ENCODE results near the gene MBLAC1.

Gene MBLAC1, protein sequence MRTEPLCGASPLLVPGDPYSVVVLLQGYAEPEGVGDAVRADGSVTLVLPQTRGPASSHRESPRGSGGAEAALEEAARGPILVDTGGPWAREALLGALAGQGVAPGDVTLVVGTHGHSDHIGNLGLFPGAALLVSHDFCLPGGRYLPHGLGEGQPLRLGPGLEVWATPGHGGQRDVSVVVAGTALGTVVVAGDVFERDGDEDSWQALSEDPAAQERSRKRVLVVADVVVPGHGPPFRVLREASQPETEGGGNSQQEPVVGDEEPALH

GRCh38 chr7:100126931-100127865, at the start of gene MBLAC1:
Gene MBLAC1 (plus strand): TSS chr7:100126967. CDS start chr7:100127396, 429 bp downstream.
- Mint-ChIP-seq H3K4me3 (peak within 1 kb of the TSS; percentile 100), H3K27ac (peak within 1 kb of the TSS; percentile 100), H3K9me3 (no peaks in the 10 kb centered on the region), H3K27me3 (ENCODE audit: low read depth) (no peaks in the 10 kb centered on the region), H3K4me1 (ENCODE audit: low read depth) (peaks cover 17% of the 10 kb centered on the region), H3K36me3 (ENCODE audit: low read depth) (peaks cover 11% of the 10 kb centered on the region)
- peak; percentile 85 for DNase-seq (ENCODE audit: low spot score)

GRCh38 chr7:100077205-100077604, 49.6 kb upstream of the MBLAC1 start:
- H3K4me1 Mint-ChIP-seq (ENCODE audit: low read depth), result peaks cover 25% of the 10 kb centered on the region
- no peak overlapping the region for H3K4me3 Mint-ChIP-seq
- peaks cover 70% of the 10 kb centered on the region for H3K36me3 Mint-ChIP-seq (ENCODE audit: low read depth)
- no peak for DNase-seq (ENCODE audit: low spot score)
- H3K9me3 Mint-ChIP-seq, result peaks cover 22% of the 10 kb centered on the region
- no peaks in the 10 kb centered on the region for H3K27me3 Mint-ChIP-seq (ENCODE audit: low read depth)
- no peak overlapping the region for H3K27ac Mint-ChIP-seq

GRCh38 chr7:100079024-100079560, 47.7 kb upstream of the MBLAC1 start:
- H3K4me3 Mint-ChIP-seq, result peak overlapping the region; percentile 34
- H3K9me3 Mint-ChIP-seq, result peaks cover 15% of the 10 kb centered on the region
- H3K27me3 Mint-ChIP-seq (ENCODE audit: low read depth), result no peaks in the 10 kb centered on the region
- peaks cover 33% of the 10 kb centered on the region for H3K4me1 Mint-ChIP-seq (ENCODE audit: low read depth)
- peaks cover 53% of the 10 kb centered on the region for H3K36me3 Mint-ChIP-seq (ENCODE audit: low read depth)
- DNase-seq (ENCODE audit: low spot score), result no peak
- no peak overlapping the region for H3K27ac Mint-ChIP-seq

DNA sequence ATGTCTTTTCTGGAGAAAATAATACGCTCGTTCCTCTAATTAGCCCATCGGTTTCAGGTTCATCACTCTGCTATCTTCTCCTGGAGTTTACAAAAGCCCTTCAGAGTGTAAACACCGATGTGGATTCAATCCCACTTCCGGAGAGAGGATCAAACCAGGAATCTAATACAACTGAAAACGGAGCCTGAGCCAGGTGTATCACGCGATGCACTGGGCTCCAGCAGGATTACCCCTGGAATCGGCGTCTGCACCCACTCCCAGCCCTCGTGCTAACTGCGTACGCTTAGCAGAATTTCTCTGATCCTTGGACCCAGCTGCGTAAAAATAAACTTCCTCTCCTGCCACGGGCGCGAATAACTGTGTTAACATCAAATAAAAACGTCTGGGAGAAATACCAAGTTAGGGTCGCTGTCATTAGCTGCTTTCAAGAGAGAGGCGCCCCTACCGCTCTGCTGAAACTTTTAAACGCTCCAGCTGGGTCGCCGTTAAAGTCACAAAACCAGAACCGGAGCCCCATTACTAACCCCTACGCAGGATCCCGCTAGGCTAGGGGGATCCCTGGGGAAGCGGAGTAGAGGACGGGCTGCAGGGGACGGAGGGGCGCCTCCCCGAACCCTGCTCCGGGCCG, 45.7 kb upstream of the MBLAC1 start:
- no peak for DNase-seq (ENCODE audit: low spot score)
- Mint-ChIP-seq H3K9me3 (peaks cover 5% of the 10 kb centered on the region), H3K4me3 (peak overlapping the region; percentile 91), H3K4me1 (ENCODE audit: low read depth) (peaks cover 31% of the 10 kb centered on the region), H3K27ac (peak overlapping the region; percentile 77), H3K36me3 (ENCODE audit: low read depth) (peaks cover 33% of the 10 kb centered on the region), H3K27me3 (ENCODE audit: low read depth) (peaks cover 4% of the 10 kb centered on the region)

DNA sequence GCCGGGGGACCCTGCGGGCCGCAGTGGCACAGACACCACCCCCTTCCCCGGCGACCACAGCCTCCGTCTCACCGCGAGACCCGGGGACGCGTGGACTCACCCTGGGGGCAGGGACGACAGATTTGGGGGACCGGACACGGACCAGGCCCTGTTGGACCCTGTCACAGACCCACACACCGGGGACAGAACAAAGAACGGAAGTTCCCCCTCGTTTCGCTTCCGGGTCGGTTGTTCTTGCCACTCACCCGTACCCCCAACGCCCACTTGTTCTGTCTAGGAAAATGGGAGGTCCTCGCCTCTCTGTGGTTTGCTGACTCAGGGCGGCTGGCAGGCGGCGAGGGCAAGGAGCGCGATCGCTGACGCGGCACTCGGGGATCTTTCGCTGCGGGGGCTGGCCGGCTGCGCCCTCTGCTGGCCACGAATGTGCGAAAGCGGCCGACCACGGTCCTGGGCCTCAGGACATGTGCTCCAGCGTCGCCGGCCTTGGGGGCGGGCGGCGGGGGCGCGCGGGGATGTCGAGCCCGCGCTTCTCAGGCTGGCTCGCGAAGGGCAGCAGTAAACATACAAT, 45.1 kb upstream of the MBLAC1 start, which contains the start of gene ZNF3:
ZNF3 (minus strand) TSS at position 189 of the 568 bp plus-strand sequence. CDS start 4,366 bp downstream, outside the sequence.
- Mint-ChIP-seq H3K27ac (peak within 1 kb of the TSS; percentile 93), H3K4me1 (ENCODE audit: low read depth) (peaks cover 30% of the 10 kb centered on the region), H3K27me3 (ENCODE audit: low read depth) (peaks cover 5% of the 10 kb centered on the region), H3K9me3 (peaks cover 4% of the 10 kb centered on the region), H3K36me3 (ENCODE audit: low read depth) (peaks cover 27% of the 10 kb centered on the region), H3K4me3 (peak within 1 kb of the TSS; percentile 91)
- peak; percentile 99 for DNase-seq (ENCODE audit: low spot score)

- H3K9me3 Mint-ChIP-seq, result no peaks in the 10 kb centered on the region
- H3K27me3 Mint-ChIP-seq (ENCODE audit: low read depth), result peaks cover 5% of the 10 kb centered on the region
- peaks cover 21% of the 10 kb centered on the region for H3K36me3 Mint-ChIP-seq (ENCODE audit: low read depth)
- peak overlapping the region; percentile 91 for H3K4me3 Mint-ChIP-seq
- H3K27ac Mint-ChIP-seq, result peak overlapping the region; percentile 93
- no peak for DNase-seq (ENCODE audit: low spot score)
- H3K4me1 Mint-ChIP-seq (ENCODE audit: low read depth), result peaks cover 30% of the 10 kb centered on the region
Measured at GRCh38 chr7:100082978-100083377, 43.8 kb upstream of the MBLAC1 start.

GRCh38 chr7:100085515-100085914, 41.3 kb upstream of the MBLAC1 start:
- Mint-ChIP-seq H3K9me3 (no peaks in the 10 kb centered on the region), H3K36me3 (ENCODE audit: low read depth) (peaks cover 16% of the 10 kb centered on the region), H3K27me3 (ENCODE audit: low read depth) (peaks cover 5% of the 10 kb centered on the region), H3K4me1 (ENCODE audit: low read depth) (peaks cover 32% of the 10 kb centered on the region), H3K27ac (no peak overlapping the region), H3K4me3 (no peak overlapping the region)
- DNase-seq (ENCODE audit: low spot score), result no peak

GRCh38 chr7:100087055-100087750, 39.6 kb upstream of the MBLAC1 start:
- H3K9me3 Mint-ChIP-seq, result no peaks in the 10 kb centered on the region
- H3K27ac Mint-ChIP-seq, result no peak overlapping the region
- H3K4me1 Mint-ChIP-seq (ENCODE audit: low read depth), result peaks cover 33% of the 10 kb centered on the region
- H3K36me3 Mint-ChIP-seq (ENCODE audit: low read depth), result peaks cover 27% of the 10 kb centered on the region
- DNase-seq (ENCODE audit: low spot score), result no peak
- peaks cover 5% of the 10 kb centered on the region for H3K27me3 Mint-ChIP-seq (ENCODE audit: low read depth)
- H3K4me3 Mint-ChIP-seq, result peak overlapping the region; percentile 52

GRCh38 chr7:100088095-100088620, 38.6 kb upstream of the MBLAC1 start:
- H3K4me3 Mint-ChIP-seq, result peak overlapping the region; percentile 94
- H3K36me3 Mint-ChIP-seq (ENCODE audit: low read depth), result peaks cover 37% of the 10 kb centered on the region
- peaks cover 5% of the 10 kb centered on the region for H3K27me3 Mint-ChIP-seq (ENCODE audit: low read depth)
- DNase-seq (ENCODE audit: low spot score), result no peak
- H3K27ac Mint-ChIP-seq, result peak overlapping the region; percentile 90
- peaks cover 25% of the 10 kb centered on the region for H3K4me1 Mint-ChIP-seq (ENCODE audit: low read depth)
- H3K9me3 Mint-ChIP-seq, result no peaks in the 10 kb centered on the region

DNA sequence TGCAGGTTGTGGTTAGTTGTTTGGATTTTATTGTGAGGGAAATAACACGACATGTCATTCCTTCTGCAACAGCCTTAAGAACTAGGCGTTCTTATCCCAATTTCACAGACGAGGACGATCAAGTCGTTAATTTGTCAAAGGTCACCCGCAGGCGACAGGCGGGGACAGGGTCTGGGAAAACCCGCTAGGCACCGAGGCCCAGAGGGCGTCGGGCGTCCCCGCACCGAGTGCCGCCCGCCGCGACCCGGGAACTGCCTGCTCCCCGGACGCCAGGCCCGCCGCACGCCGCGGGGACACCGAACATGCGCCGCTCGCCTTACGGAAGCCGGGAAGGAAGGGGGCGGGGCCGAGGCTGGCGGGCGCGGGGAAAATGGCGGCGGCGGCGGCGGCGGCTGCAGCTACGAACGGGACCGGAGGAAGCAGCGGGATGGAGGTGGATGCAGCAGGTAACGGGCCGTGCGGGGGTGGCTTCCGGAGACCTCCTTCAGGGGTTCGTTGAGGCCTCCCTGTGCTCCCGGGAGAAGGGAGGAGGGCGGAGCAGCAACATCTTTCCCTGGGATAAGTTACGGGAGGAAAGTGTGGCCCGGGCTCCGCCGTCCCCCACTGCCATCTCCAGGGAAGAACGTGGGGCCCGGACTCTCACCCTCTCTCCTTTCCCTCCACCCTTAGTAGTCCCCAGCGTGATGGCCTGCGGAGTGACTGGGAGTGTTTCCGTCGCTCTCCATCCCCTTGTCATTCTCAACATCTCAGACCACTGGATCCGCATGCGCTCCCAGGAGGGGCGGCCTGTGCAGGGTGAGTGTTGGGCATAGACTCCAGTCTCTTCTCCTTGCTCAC, 37.9 kb upstream of the MBLAC1 start, which contains the start of gene COPS6:
COPS6 (plus strand) TSS at position 349 of the 837 bp plus-strand sequence; CDS start at position 371, 22 bp downstream.
- peaks cover 25% of the 10 kb centered on the region for H3K4me1 Mint-ChIP-seq (ENCODE audit: low read depth)

DNA sequence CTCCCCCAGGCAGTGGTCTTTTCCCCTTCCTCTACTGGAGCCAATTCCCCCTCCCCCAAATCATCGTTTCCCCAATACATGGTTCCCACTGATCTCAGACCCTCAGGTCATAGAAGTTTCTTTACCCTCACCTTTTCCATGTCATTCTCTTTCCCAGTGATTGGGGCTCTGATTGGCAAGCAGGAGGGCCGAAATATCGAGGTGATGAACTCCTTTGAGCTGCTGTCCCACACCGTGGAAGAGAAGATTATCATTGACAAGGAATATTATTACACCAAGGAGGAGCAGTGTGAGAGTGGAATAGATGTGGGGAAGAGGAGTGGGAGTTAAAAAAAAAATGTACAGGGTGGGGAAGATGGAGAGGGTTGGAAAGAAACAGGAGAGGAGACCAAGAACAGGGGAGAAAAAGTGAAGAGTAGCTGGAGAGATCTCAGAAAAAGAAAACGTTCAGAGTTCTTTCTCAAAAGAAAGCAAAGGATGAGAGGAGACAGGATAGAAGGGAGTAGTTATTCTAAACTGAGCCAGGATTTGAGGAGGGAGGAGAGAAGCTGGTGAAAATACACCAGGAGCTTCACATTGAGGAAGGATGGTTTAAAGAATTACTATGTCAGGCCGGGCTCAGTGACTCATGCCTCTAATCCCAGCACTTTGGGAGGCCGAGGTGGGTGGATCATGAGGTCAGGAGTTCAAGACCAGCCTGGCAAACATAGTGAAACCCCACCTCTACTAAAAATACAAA, 37.1 kb upstream of the MBLAC1 start:
- Mint-ChIP-seq H3K36me3 (ENCODE audit: low read depth) (peaks cover 49% of the 10 kb centered on the region), H3K4me1 (ENCODE audit: low read depth) (peaks cover 25% of the 10 kb centered on the region), H3K27me3 (ENCODE audit: low read depth) (peaks cover 5% of the 10 kb centered on the region), H3K9me3 (no peaks in the 10 kb centered on the region), H3K27ac (peak overlapping the region; percentile 90), H3K4me3 (peak overlapping the region; percentile 94)
- DNase-seq (ENCODE audit: low spot score), result no peak

More for the DNA sequence above, 37.9 kb upstream of the MBLAC1 start, which contains the start of gene COPS6:
- H3K9me3 Mint-ChIP-seq, result no peaks in the 10 kb centered on the region
- DNase-seq (ENCODE audit: low spot score), result peak; percentile 87
- peak within 1 kb of the TSS; percentile 94 for H3K4me3 Mint-ChIP-seq
- peaks cover 5% of the 10 kb centered on the region for H3K27me3 Mint-ChIP-seq (ENCODE audit: low read depth)
- H3K27ac Mint-ChIP-seq, result peak within 1 kb of the TSS; percentile 90
- H3K36me3 Mint-ChIP-seq (ENCODE audit: low read depth), result peaks cover 44% of the 10 kb centered on the region
